Measurements from ENCODE around the gene GCK.

DNA sequence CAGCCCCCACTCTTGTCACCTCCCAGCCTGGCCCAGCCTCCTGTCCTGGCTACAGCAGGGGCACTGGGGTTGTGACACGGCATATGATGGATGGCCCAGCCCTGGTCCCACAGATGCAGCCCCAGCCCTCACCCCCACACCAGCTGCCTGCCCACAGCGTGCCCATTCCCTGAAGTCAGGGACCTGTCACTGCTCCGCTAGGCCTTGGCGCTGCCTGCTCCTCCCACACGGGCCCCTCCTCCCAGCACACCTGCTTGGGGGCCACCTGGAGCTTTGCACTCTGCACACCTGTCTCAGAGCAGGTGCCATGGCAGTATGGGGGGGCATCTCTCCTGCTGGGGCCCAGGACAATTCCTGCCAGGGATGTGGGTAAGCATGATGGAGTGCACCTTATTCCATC lies 3.5 kb downstream of the GCK start:
- TF ChIP-seq CTCF (IDR thresholded peaks at IDR 0.05) (no peak), POLR2A (IDR thresholded peaks at IDR 0.05) (no peak), POLR2AphosphoS5 (IDR thresholded peaks at IDR 0.05) (no peak)
